Measurements from ENCODE around the gene PPT1. TPM values are rescaled to one million over a fixed set of nuclear protein-coding genes. Genes with fewer than 3 reads are reported as not detected.

Gene PPT1
- total RNA-seq, 6 donors from 2014 or later: 35.6 to 190 (median 95.3) TPM

GRCh38 chr1:40073062-40073461 lies 24.0 kb downstream of the PPT1 start:
- no peak overlapping the region for H3K4me3 ChIP-seq
- TF ChIP-seq POLR2A (IDR thresholded peaks at IDR 0.05) (no peak), POLR2AphosphoS5 (IDR thresholded peaks at IDR 0.05) (no peak), CTCF (IDR thresholded peaks at IDR 0.05) (no peak)
- no peaks in the 10 kb centered on the region for H3K27me3 ChIP-seq
- no peaks in the 10 kb centered on the region for H3K9me3 ChIP-seq
- DNase-seq: no peak
- WGBS, 2 donors: 73 to 86% methylated on average over 4 of the region's 4 CpGs
- peaks cover 46 to 88% (median 69%) of the 10 kb centered on the region in 4 donors for H3K36me3 ChIP-seq
- H3K27ac ChIP-seq: no peak overlapping the region
- H3K4me1 ChIP-seq: peaks cover 0 to 10% (median 8%) of the 10 kb centered on the region in 4 donors
- no peak for ATAC-seq (ENCODE audit: low FRiP score in 2 of 2)

- peaks cover 0 to 9% (median 7%) of the 10 kb centered on the region in 4 donors for H3K4me1 ChIP-seq
- H3K36me3 ChIP-seq: peaks cover 52 to 90% (median 75%) of the 10 kb centered on the region in 4 donors
- H3K27me3 ChIP-seq: no peaks in the 10 kb centered on the region
- H3K27ac ChIP-seq: no peak overlapping the region
- H3K9me3 ChIP-seq: no peaks in the 10 kb centered on the region
- no peak for ATAC-seq (ENCODE audit: low FRiP score in 2 of 2)
- TF ChIP-seq EP300 (IDR thresholded peaks at IDR 0.05): no peak
- TF ChIP-seq CTCF (IDR thresholded peaks at IDR 0.05): no peak
- no peak for TF ChIP-seq POLR2A (IDR thresholded peaks at IDR 0.05)
- TF ChIP-seq POLR2AphosphoS5 (IDR thresholded peaks at IDR 0.05): no peak
- no peak for DNase-seq
- no peak overlapping the region for H3K4me3 ChIP-seq
These were observed 24.9 kb downstream of the PPT1 start for GRCh38 chr1:40072142-40072541.

GRCh38 chr1:40067851-40068250 lies 29.2 kb downstream of the PPT1 start:
- TF ChIP-seq POLR2AphosphoS5 (IDR thresholded peaks at IDR 0.05): no peak
- no peak for TF ChIP-seq CTCF (IDR thresholded peaks at IDR 0.05)
- no peak for TF ChIP-seq POLR2A (IDR thresholded peaks at IDR 0.05)
- Histone ChIP-seq H3K27ac (no peak overlapping the region), H3K9me3 (no peaks in the 10 kb centered on the region), H3K4me1 (peaks cover 9 to 15% (median 11%) of the 10 kb centered on the region in 4 donors), H3K27me3 (no peaks in the 10 kb centered on the region), H3K36me3 (peaks cover 70 to 100% (median 93%) of the 10 kb centered on the region in 4 donors), H3K4me3 (no peak overlapping the region)
- WGBS, 2 donors: 83 to 95% methylated on average over 3 of the region's 3 CpGs
- no peak for DNase-seq
- no peak for ATAC-seq (ENCODE audit: low FRiP score in 2 of 2)

GRCh38 chr1:40067023-40067422 lies 30.0 kb downstream of the PPT1 start:
- peak overlapping the region in 1 of 4 donors; percentile 49 for H3K27ac ChIP-seq
- ATAC-seq (ENCODE audit: low FRiP score in 2 of 2): no peak
- no peaks in the 10 kb centered on the region for H3K27me3 ChIP-seq
- WGBS, 2 donors: 88% methylated on average over 2 of the region's 2 CpGs
- H3K36me3 ChIP-seq: peaks cover 64 to 100% (median 90%) of the 10 kb centered on the region in 4 donors
- H3K9me3 ChIP-seq: no peaks in the 10 kb centered on the region
- H3K4me1 ChIP-seq: peaks cover 9 to 16% (median 11%) of the 10 kb centered on the region in 4 donors
- no peak for DNase-seq
- no peak for TF ChIP-seq POLR2A (IDR thresholded peaks at IDR 0.05)
- TF ChIP-seq CTCF (IDR thresholded peaks at IDR 0.05): no peak
- TF ChIP-seq EP300 (IDR thresholded peaks at IDR 0.05): no peak
- TF ChIP-seq POLR2AphosphoS5 (IDR thresholded peaks at IDR 0.05): no peak
- no peak overlapping the region for H3K4me3 ChIP-seq

GRCh38 chr1:40064797-40065499 lies 32.1 kb downstream of the PPT1 start:
- WGBS, 2 donors: 69 to 78% methylated on average over 2 of the region's 2 CpGs

More at GRCh38 chr1:40064797-40065499, 32.1 kb downstream of the PPT1 start:
- Histone ChIP-seq H3K36me3 (peaks cover 43 to 100% (median 76%) of the 10 kb centered on the region in 4 donors), H3K4me1 (peaks cover 25 to 37% (median 29%) of the 10 kb centered on the region in 4 donors), H3K9me3 (no peaks in the 10 kb centered on the region), H3K27me3 (no peaks in the 10 kb centered on the region), H3K27ac (peak overlapping the region in 3 of 4 donors; percentile 47 to 59 (median 57)), H3K4me3 (no peak overlapping the region)
- peak in 1 of 2 donors; percentile 71 for ATAC-seq (ENCODE audit: low FRiP score in 2 of 2)
- no peak for DNase-seq
- TF ChIP-seq EP300 (IDR thresholded peaks at IDR 0.05) (no peak), CTCF (IDR thresholded peaks at IDR 0.05) (no peak), POLR2A (IDR thresholded peaks at IDR 0.05) (no peak)
